Lower leg skin (tissue), 4 donors: ENCODE results near the gene MTRF1. TPM values are rescaled to one million over a fixed set of nuclear protein-coding genes. Genes with fewer than 3 reads are reported as not detected.
"Not testable (repeated sequence)": the region's sequence is repeated elsewhere in the genome, so short reads cannot be mapped to it uniquely, and the experiment has no call there.

Experiments
- DNase-seq, 2 donors: peaks; one replicate each; pipeline ENCODE4 v3.0.0-alpha.2; 2019; ENCODE audit warnings: low spot score in 2 of 2
- H3K4me3 ChIP-seq: fragments of 200-600 bp; sonication (generic); 2 replicates; pipeline ENCODE4 v1.5.1; 2017; ENCODE audit warnings: mild to moderate bottlenecking, low read depth; ENCODE audit not compliant: poor library complexity, severe bottlenecking
- CTCF ChIP-seq, 3 donors: fragments of 450-650 bp; IDR thresholded peaks; one replicate each; pipeline ENCODE4 v1.5.1; 2016; ENCODE audit warnings: antibody characterized with exemption in 3 of 3, mild to moderate bottlenecking in 3 of 3, moderate library complexity in 2 of 3
- POLR2A ChIP-seq, 2 donors: fragments of 450-650 bp; IDR thresholded peaks; one replicate each; pipeline ENCODE4 v1.6.1; 2016 to 2017; ENCODE audit warnings: antibody characterized with exemption in 2 of 2, mild to moderate bottlenecking in 1 of 2, moderate library complexity in 1 of 2
- WGBS, 2 donors: methylation state at CpG; one replicate each; pipeline ENCODE4 v1.1.5; 2018; 5-methylcytosine and 5-hydroxymethylcytosine counted together
- intact Hi-C: fragments of 100-400 bp; cut with DNase I; formaldehyde crosslinking; loops from one replicate; pipeline ENCODE4 v1.15.0; 2023; ENCODE audit warnings: low total_unique reads
- total RNA-seq, 4 donors: library from RNA; depleted of rRNA; stranded (reverse); fragments of >200 nt; gene quantifications; one replicate each; pipeline ENCODE4 v1.1.0, GENCODE V29; 2016

Gene MTRF1
- total RNA-seq, 4 donors from 2014 or later: 4.2 to 13.5 (median 6.1) TPM

DNA sequence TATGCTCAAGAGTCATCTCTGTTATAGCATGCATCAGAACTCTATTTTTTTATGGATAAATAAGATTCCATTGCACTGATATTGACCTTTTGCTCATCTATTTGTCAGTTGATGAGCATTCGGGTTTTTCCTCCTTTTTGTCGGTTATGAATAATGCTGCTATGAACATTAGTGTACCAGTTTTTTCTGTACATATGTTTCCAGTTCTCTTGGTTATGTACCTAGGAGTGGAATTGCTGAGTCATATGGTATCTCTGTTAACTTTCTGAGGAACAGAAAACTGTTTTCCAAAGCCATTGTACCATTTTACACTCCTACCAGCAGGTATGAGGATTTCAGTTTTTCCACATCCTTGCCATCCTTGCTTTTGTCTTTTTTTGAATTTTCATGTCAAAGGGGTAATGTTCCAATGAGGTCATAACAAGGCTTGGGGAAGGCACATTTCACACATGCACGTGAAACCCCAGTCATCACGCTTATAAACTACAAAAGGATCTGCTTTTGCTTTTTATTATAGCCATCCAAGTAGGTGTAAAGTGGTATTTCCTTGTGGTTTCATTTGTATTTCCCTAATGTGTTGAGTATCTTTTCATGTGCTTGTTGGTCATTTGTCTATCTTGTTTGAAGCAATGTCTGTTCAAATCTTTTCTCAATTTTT lies 83.7 kb downstream of the MTRF1 start:
- 81 to 88% methylated on average over 4 of the region's 4 CpGs for WGBS, 2 donors
- H3K4me3 ChIP-seq: no peak overlapping the region
- TF ChIP-seq CTCF (IDR thresholded peaks at IDR 0.05): no peak
- no peak for TF ChIP-seq POLR2A (IDR thresholded peaks at IDR 0.05)
- no peak for DNase-seq
- intact Hi-C loops: no loop called here

- 83 to 87% methylated on average over 7 of the region's 7 CpGs for WGBS, 2 donors
- TF ChIP-seq CTCF (IDR thresholded peaks at IDR 0.05) (no peak), POLR2A (IDR thresholded peaks at IDR 0.05) (no peak)
- DNase-seq: no peak
- no peak overlapping the region for H3K4me3 ChIP-seq
- intact Hi-C loops: no loop called here
Observed at GRCh38 chr13:41178040-41178439, 85.3 kb downstream of the MTRF1 start.

- 38 to 44% methylated on average over 2 of the region's 2 CpGs for WGBS, 2 donors
- no peak for TF ChIP-seq CTCF (IDR thresholded peaks at IDR 0.05)
- no peak for TF ChIP-seq POLR2A (IDR thresholded peaks at IDR 0.05)
- intact Hi-C loops: no loop called here
- no peak for DNase-seq
- H3K4me3 ChIP-seq: no peak overlapping the region
Observed at GRCh38 chr13:41177616-41178015, 85.8 kb downstream of the MTRF1 start.

DNA sequence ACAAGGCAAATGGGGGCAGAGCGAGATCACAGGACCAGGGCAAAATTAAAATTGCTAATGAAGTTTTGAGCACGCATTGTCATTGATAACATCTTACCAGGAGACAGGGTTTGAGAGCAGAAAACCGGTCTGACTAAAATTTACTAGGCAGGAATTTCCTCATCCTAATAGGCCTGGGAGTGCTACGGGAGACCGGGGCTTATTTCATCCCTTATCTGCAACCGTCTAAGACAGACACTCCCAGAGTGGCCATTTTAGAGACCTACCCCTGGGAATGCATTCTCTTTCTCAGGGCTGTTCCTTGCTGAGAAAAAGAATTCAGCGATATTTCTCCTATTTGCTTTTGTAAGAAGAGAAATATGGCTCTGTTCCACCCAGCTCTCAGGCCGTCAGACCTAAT lies 87.8 kb downstream of the MTRF1 start:
- intact Hi-C loops, H3K4me3 ChIP-seq, DNase-seq: not testable (repeated sequence)
- 92% methylated on average over 8 of the region's 8 CpGs for WGBS, 2 donors

Other genes starting within 250 kb of the MTRF1 start
- gene ELF1, start 244.3 kb downstream of the MTRF1 start, total RNA-seq: 100 to 1,000 TPM; 112 to 137 (median 125) TPM
- 10 to 100 TPM in 2 of 4 donors, 1 to 10 TPM in 2; 7.2 to 11.2 (median 9.8) TPM for gene WBP4, start 202.1 kb downstream of the MTRF1 start, total RNA-seq
- 1 to 10 TPM; 3.2 to 6.3 (median 4.9) TPM for gene KBTBD6, start 130.8 kb downstream of the MTRF1 start, total RNA-seq
- gene KBTBD7, start 69.0 kb downstream of the MTRF1 start, total RNA-seq: 1 to 10 TPM; 4.1 to 9.1 (median 6.7) TPM
- gene NAA16, start 47.7 kb upstream of the MTRF1 start, total RNA-seq: 10 to 100 TPM; 15.9 to 25.8 (median 18.7) TPM
- gene RGCC, start 194.0 kb upstream of the MTRF1 start, total RNA-seq: 100 to 1,000 TPM in 2 of 4 donors, 10 to 100 TPM in 2; 68.2 to 148 (median 98.6) TPM